Measurements from ENCODE around the gene PIEZO2. TPM values are rescaled to one million over a fixed set of nuclear protein-coding genes. Genes with fewer than 3 reads are reported as not detected.

PIEZO2 gene
- total and polyA plus RNA-seq, 7 donors = 0.03 to 0.64 (median 0.13) TPM

DNA sequence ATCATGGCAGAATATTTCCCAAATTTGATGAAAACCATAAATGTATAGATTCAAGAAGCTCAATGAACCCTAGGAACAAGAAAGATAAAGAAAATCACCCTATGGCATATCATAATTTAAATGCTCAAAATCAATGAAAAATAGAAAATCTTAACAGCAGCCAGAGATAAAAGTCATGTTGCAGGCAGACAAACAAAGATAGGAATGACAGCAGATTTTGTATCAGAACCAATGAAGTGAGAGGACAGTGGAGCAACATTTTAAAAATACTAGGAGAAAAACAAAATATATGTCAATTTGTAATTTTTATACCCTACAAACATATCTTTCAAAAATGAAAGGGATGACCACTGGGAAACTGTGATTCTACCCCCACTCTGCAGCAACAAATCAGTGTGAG is 203.3 kb downstream of the PIEZO2 start:
- Histone ChIP-seq H3K27me3 (ENCODE audit: insufficient read depth in 3 of 3, low read length in 2 of 3) (no peaks in the 10 kb centered on the region), H3K4me1 (no peaks in the 10 kb centered on the region), H3K4me3 (no peak overlapping the region), H3K36me3 (ENCODE audit: insufficient read depth in 1 of 2, low read depth in 1 of 2) (no peaks in the 10 kb centered on the region), H3K27ac (no peak overlapping the region), H3K9me3 (peaks cover 11% of the 10 kb centered on the region)
- no peak for ATAC-seq
- TF ChIP-seq, protein P1, sequence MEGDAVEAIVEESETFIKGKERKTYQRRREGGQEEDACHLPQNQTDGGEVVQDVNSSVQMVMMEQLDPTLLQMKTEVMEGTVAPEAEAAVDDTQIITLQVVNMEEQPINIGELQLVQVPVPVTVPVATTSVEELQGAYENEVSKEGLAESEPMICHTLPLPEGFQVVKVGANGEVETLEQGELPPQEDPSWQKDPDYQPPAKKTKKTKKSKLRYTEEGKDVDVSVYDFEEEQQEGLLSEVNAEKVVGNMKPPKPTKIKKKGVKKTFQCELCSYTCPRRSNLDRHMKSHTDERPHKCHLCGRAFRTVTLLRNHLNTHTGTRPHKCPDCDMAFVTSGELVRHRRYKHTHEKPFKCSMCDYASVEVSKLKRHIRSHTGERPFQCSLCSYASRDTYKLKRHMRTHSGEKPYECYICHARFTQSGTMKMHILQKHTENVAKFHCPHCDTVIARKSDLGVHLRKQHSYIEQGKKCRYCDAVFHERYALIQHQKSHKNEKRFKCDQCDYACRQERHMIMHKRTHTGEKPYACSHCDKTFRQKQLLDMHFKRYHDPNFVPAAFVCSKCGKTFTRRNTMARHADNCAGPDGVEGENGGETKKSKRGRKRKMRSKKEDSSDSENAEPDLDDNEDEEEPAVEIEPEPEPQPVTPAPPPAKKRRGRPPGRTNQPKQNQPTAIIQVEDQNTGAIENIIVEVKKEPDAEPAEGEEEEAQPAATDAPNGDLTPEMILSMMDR (IDR thresholded peaks at IDR 0.05) = no peak
- intact Hi-C loops (cut with DNase I) = no loop called here
- DNase-seq = no peak

DNA sequence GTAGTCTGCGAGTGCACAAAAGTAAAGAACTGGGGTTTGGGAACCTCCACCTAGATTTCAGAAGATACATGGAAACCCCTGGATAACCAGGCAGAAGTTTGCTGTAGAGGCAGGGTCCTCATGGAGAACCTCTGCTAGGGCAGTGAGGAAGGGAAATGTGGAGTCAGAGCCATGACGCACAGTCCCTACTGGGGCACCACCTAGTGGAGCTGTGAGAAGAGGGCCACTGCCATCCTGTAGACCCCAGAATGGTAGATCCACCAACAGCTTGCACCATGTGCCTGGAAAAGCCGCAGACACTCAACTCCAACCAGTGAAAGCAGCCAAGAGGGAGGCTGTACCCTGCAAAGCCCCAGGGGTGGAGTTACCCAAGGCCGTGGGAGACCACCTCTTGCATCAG is 206.4 kb downstream of the PIEZO2 start:
- Histone ChIP-seq H3K27me3 (ENCODE audit: insufficient read depth in 3 of 3, low read length in 2 of 3) (no peaks in the 10 kb centered on the region), H3K36me3 (ENCODE audit: insufficient read depth in 1 of 2, low read depth in 1 of 2) (no peaks in the 10 kb centered on the region), H3K4me1 (no peaks in the 10 kb centered on the region), H3K9me3 (peaks cover 11% of the 10 kb centered on the region), H3K4me3 (no peak overlapping the region), H3K27ac (no peak overlapping the region)
- intact Hi-C loops (cut with DNase I) = no loop called here
- ATAC-seq = no peak
- 72 to 86% (median 82%) methylated on average over 4 of the region's 4 CpGs for WGBS, 3 donors
- no peak for DNase-seq
- TF ChIP-seq, protein P1 (IDR thresholded peaks at IDR 0.05) = no peak

DNA sequence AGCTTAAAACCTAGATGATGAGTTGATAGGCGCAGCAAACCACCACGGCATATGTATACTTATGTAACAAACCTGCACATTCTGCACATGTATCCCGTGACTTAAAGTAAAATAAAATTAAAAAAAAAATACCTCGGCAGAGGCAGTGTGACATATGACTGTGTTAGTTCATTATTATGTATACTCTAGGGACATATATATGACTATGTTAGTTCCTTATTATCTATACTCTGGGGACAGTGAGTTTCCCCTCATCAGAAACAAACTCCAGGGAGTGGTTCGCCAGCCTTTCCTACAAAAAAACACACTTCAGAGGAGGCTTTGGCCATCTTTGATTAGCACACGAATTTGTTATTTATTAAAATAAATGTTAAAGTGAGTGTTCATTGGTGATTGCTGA is 209.5 kb downstream of the PIEZO2 start:
- TF ChIP-seq, protein P1 (IDR thresholded peaks at IDR 0.05) = no peak
- no peaks in the 10 kb centered on the region for H3K27me3 ChIP-seq (ENCODE audit: insufficient read depth in 3 of 3, low read length in 2 of 3)
- intact Hi-C loops (cut with DNase I) = no loop called here
- DNase-seq (no peak), ATAC-seq (no peak)
- no peaks in the 10 kb centered on the region for H3K9me3 ChIP-seq
- 69 to 79% (median 74%) methylated on average over 6 of the region's 6 CpGs for WGBS, 3 donors
- no peak overlapping the region for H3K4me3 ChIP-seq
- no peak overlapping the region for H3K27ac ChIP-seq
- no peaks in the 10 kb centered on the region for H3K4me1 ChIP-seq
- no peaks in the 10 kb centered on the region for H3K36me3 ChIP-seq (ENCODE audit: insufficient read depth in 1 of 2, low read depth in 1 of 2)

DNA sequence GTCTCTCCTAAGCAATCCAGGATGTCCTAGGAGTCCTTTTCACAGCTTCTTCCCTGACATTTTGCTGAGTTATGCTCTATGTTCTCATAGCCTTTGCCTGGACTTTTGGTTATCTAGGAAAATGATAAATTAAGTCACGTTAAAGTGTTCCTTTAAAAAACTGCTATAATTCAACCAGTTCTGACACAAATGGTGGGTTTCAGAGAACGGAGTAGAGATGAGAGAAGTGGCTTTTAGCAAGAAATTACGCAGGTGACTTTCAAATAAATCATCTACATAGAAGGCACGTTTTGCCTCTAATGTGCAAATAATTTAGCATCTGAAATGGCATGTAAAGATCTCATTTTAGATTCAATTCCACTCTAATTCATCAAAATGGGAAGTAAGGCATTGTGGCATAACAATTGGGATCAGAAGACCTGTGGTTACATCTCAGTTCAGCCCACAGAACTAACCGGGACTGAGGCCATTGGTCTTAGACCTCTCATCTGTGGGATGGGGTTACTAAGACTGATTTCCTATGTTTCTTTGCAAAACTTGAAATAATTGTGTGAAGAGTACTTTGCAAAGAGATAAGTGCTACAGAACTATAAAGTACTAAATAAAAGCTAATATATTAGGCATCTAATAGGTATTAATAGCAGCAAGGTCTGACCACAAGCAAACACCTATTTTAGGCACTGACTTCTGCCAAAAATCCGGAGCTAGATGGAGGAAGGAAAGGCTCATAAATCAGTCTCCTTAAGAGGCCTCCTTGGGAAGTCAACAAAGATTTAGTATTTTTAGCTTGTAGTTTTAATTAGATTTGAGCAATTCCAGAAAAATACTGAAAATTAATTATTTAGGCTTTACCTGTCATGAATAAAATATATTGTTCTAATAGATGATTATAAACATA is 211.4 kb downstream of the PIEZO2 start:
- TF ChIP-seq, protein P1 (IDR thresholded peaks at IDR 0.05) = no peak
- no peaks in the 10 kb centered on the region for H3K27me3 ChIP-seq (ENCODE audit: insufficient read depth in 3 of 3, low read length in 2 of 3)
- WGBS, 3 donors = 60 to 62% (median 62%) methylated on average over 6 of the region's 6 CpGs
- H3K4me3 ChIP-seq = no peak overlapping the region
- no peaks in the 10 kb centered on the region for H3K36me3 ChIP-seq (ENCODE audit: insufficient read depth in 1 of 2, low read depth in 1 of 2)
- H3K27ac ChIP-seq = no peak overlapping the region
- ATAC-seq (no peak), DNase-seq (no peak)
- intact Hi-C loops (cut with DNase I) = no loop called here
- H3K4me1 ChIP-seq = no peaks in the 10 kb centered on the region
- H3K9me3 ChIP-seq = no peaks in the 10 kb centered on the region

Measured in psoas muscle (tissue), 8 donors.